CD8-positive, alpha-beta memory T cell (primary cell): Measurements from ENCODE around the gene CARD11. TPM values are rescaled to one million over a fixed set of nuclear protein-coding genes. Genes with fewer than 3 reads are reported as not detected.

ENCODE experiments used
- CTCF ChIA-PET: fragments of 350-600 bp; sonication (Branson Sonifier 250); formaldehyde crosslinking; loops from one replicate; lab custom pipeline; 2021; ENCODE audit warnings: antibody characterized with exemption; lab: Charles Lee
- POLR2A ChIA-PET: fragments of 350-600 bp; sonication (Branson Sonifier 250); formaldehyde crosslinking; loops from one replicate; lab custom pipeline; 2021; ENCODE audit warnings: antibody characterized with exemption; lab: Charles Lee
- DNase-seq, 5 donors: peaks; one replicate each; pipeline versions ENCODE4 v3.0.0 to v3.0.0-alpha.2; 2020 to 2022; ENCODE audit warnings: mixed read lengths in 1 of 5
- H3K27ac ChIP-seq: one replicate; pipeline ENCODE4 v1.7.0; 2013; ENCODE audit warnings: low read depth, mild to moderate bottlenecking, low read length, moderate library complexity
- H3K27me3 ChIP-seq: 2 replicates; pipeline ENCODE4 v1.7.0; 2013; ENCODE audit warnings: low read length, mild to moderate bottlenecking; ENCODE audit not compliant: insufficient read depth, poor library complexity, severe bottlenecking
- H3K36me3 ChIP-seq: 2 replicates; pipeline ENCODE4 v1.7.0; 2013; ENCODE audit warnings: mild to moderate bottlenecking, low read length, moderate library complexity; ENCODE audit not compliant: insufficient read depth
- H3K4me1 ChIP-seq: 2 replicates; pipeline ENCODE4 v1.7.0; 2013; ENCODE audit warnings: mild to moderate bottlenecking, low read length, moderate library complexity; ENCODE audit not compliant: insufficient read depth
- H3K4me3 ChIP-seq: 2 replicates; pipeline ENCODE4 v1.7.0; 2013; ENCODE audit warnings: mild to moderate bottlenecking, low read length
- H3K9me3 ChIP-seq: 2 replicates; pipeline ENCODE4 v1.7.0; 2013; ENCODE audit warnings: mild to moderate bottlenecking, low read length
- H3K27ac Mint-ChIP-seq, 8 donors: one replicate each; pipeline ENCODE4 v1.8.0; 2020 to 2021; ENCODE audit warnings: mixed read lengths in 8 of 8, mild to moderate bottlenecking in 6 of 8, inconsistent platforms in 3 of 8, moderate library complexity in 3 of 8
- H3K27me3 Mint-ChIP-seq, 2 donors: one replicate each; pipeline ENCODE4 v1.8.0; 2020 to 2021; ENCODE audit warnings: mixed read lengths in 2 of 2, mild to moderate bottlenecking in 1 of 2, moderate library complexity in 1 of 2
- H3K36me3 Mint-ChIP-seq, 3 donors: one replicate each; pipeline ENCODE4 v1.8.0; 2020 to 2021; ENCODE audit warnings: mixed read lengths in 3 of 3, inconsistent platforms in 1 of 3, mild to moderate bottlenecking in 1 of 3
- H3K4me1 Mint-ChIP-seq, 3 donors: one replicate each; pipeline ENCODE4 v1.8.0; 2020 to 2021; ENCODE audit warnings: mixed read lengths in 3 of 3, inconsistent platforms in 1 of 3, mild to moderate bottlenecking in 1 of 3
- H3K4me3 Mint-ChIP-seq, 7 donors: one replicate each; pipeline ENCODE4 v1.8.0; 2020 to 2021; ENCODE audit warnings: mixed read lengths in 7 of 7, mild to moderate bottlenecking in 6 of 7, moderate library complexity in 4 of 7, inconsistent platforms in 2 of 7
- H3K9me3 Mint-ChIP-seq, 5 donors: one replicate each; pipeline ENCODE4 v1.8.0; 2020 to 2022; ENCODE audit warnings: mixed read lengths in 5 of 5, mild to moderate bottlenecking in 3 of 5, moderate library complexity in 2 of 5, inconsistent platforms in 1 of 5
- polyA plus RNA-seq: library from polyadenylated mRNA; unstranded; fragments of 300-500 nt; fragmentation: Illumina TruSeq; gene quantifications from one replicate; pipeline ENCODE4 v1.2.3, GENCODE V29; 2021
- total RNA-seq, 2 experiments: library from RNA; stranded (reverse); gene quantifications; one replicate each; pipeline ENCODE4 v1.2.3, GENCODE V29; 2021

Gene CARD11
- total and polyA plus RNA-seq, 3 experiments from 2014 or later, result 40.9 to 72.1 (median 68.4) TPM

DNA sequence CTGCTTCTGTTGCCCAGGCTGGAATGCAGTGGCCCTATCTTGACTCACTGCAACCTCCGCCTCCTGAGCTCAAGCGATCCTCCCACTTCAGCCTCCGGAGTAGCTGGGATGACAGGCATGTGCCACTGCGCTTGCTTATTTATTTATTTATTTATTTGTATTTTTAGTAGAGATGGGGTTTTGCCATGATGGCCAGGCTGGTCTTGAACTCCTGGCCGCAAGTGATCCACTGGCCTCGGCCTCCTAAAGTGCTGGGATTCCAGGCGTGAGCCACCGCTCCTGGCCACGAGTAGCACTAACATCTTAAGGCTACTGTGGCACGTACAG, 70.9 kb downstream of the CARD11 start:
- H3K4me1 ChIP-seq, result peaks cover 10% of the 10 kb centered on the region
- H3K9me3 ChIP-seq, result no peaks in the 10 kb centered on the region
- H3K4me3 ChIP-seq, result no peak overlapping the region
- peaks cover 8 to 34% (median 10%) of the 10 kb centered on the region in 3 donors for H3K36me3 Mint-ChIP-seq
- H3K27ac Mint-ChIP-seq, result peak overlapping the region in 6 of 8 donors; percentile 7 to 88 (median 58)
- no peaks in the 10 kb centered on the region for H3K27me3 Mint-ChIP-seq
- peaks cover 33 to 49% (median 35%) of the 10 kb centered on the region in 3 donors for H3K4me1 Mint-ChIP-seq
- CTCF ChIA-PET, result no interaction called here
- DNase-seq, result no peak
- no peaks in the 10 kb centered on the region for H3K27me3 ChIP-seq
- H3K36me3 ChIP-seq, result peaks cover 4% of the 10 kb centered on the region
- H3K9me3 Mint-ChIP-seq, result no peaks in the 10 kb centered on the region
- POLR2A ChIA-PET, result interaction anchor here (0.6 kb wide), 1 partner anchor 14 kb away, joined by 4 read pairs; no protein-coding TSS in a partner anchor
- peak overlapping the region in 1 of 7 donors; percentile 69 for H3K4me3 Mint-ChIP-seq
- no peak overlapping the region for H3K27ac ChIP-seq

- ChIA-PET CTCF (no interaction called here), POLR2A (no interaction called here)
- peaks cover 12 to 38% (median 14%) of the 10 kb centered on the region in 3 donors for H3K36me3 Mint-ChIP-seq
- H3K4me3 Mint-ChIP-seq, result peak overlapping the region in 6 of 7 donors; percentile 38 to 69 (median 56)
- peak overlapping the region; percentile 55 to 93 (median 78) for H3K27ac Mint-ChIP-seq
- peaks cover 10% of the 10 kb centered on the region for H3K4me1 ChIP-seq
- peaks cover 31 to 43% (median 34%) of the 10 kb centered on the region in 3 donors for H3K4me1 Mint-ChIP-seq
- no peaks in the 10 kb centered on the region for H3K27me3 ChIP-seq
- no peak overlapping the region for H3K27ac ChIP-seq
- peaks cover 4% of the 10 kb centered on the region for H3K36me3 ChIP-seq
- peaks cover 0 to 4% (median 2%) of the 10 kb centered on the region in 5 donors for H3K9me3 Mint-ChIP-seq
- no peaks in the 10 kb centered on the region for H3K27me3 Mint-ChIP-seq
- H3K4me3 ChIP-seq, result no peak overlapping the region
- no peaks in the 10 kb centered on the region for H3K9me3 ChIP-seq
- DNase-seq, result no peak
Observed at GRCh38 chr7:2971914-2972834, 71.5 kb downstream of the CARD11 start.

GRCh38 chr7:2970861-2971260, 72.8 kb downstream of the CARD11 start:
- H3K27me3 ChIP-seq, result no peaks in the 10 kb centered on the region
- ChIA-PET CTCF (no interaction called here), POLR2A (no interaction called here)
- peaks cover 7% of the 10 kb centered on the region for H3K9me3 ChIP-seq
- Mint-ChIP-seq H3K9me3 (peaks cover 4 to 14% (median 12%) of the 10 kb centered on the region in 5 donors), H3K36me3 (peaks cover 18 to 46% (median 25%) of the 10 kb centered on the region in 3 donors), H3K27ac (no peak overlapping the region), H3K4me3 (no peak overlapping the region), H3K27me3 (no peaks in the 10 kb centered on the region), H3K4me1 (peaks cover 31 to 38% (median 33%) of the 10 kb centered on the region in 3 donors)
- no peak overlapping the region for H3K27ac ChIP-seq
- peaks cover 10% of the 10 kb centered on the region for H3K4me1 ChIP-seq
- H3K36me3 ChIP-seq, result peaks cover 6% of the 10 kb centered on the region
- no peak overlapping the region for H3K4me3 ChIP-seq
- DNase-seq, result no peak

GRCh38 chr7:2970307-2970664, 73.4 kb downstream of the CARD11 start:
- peaks cover 22 to 47% (median 31%) of the 10 kb centered on the region in 3 donors for H3K36me3 Mint-ChIP-seq
- H3K4me1 ChIP-seq, result peaks cover 10% of the 10 kb centered on the region
- H3K9me3 Mint-ChIP-seq, result peaks cover 4 to 18% (median 16%) of the 10 kb centered on the region in 5 donors
- no peak overlapping the region for H3K27ac Mint-ChIP-seq
- DNase-seq, result no peak
- H3K36me3 ChIP-seq, result peaks cover 10% of the 10 kb centered on the region
- H3K27me3 Mint-ChIP-seq, result no peaks in the 10 kb centered on the region
- no peak overlapping the region for H3K4me3 Mint-ChIP-seq
- no peak overlapping the region for H3K4me3 ChIP-seq
- H3K27me3 ChIP-seq, result no peaks in the 10 kb centered on the region
- POLR2A ChIA-PET, result no interaction called here
- CTCF ChIA-PET, result no interaction called here
- peaks cover 11% of the 10 kb centered on the region for H3K9me3 ChIP-seq
- H3K27ac ChIP-seq, result no peak overlapping the region
- H3K4me1 Mint-ChIP-seq, result peaks cover 29 to 35% (median 31%) of the 10 kb centered on the region in 3 donors

DNA sequence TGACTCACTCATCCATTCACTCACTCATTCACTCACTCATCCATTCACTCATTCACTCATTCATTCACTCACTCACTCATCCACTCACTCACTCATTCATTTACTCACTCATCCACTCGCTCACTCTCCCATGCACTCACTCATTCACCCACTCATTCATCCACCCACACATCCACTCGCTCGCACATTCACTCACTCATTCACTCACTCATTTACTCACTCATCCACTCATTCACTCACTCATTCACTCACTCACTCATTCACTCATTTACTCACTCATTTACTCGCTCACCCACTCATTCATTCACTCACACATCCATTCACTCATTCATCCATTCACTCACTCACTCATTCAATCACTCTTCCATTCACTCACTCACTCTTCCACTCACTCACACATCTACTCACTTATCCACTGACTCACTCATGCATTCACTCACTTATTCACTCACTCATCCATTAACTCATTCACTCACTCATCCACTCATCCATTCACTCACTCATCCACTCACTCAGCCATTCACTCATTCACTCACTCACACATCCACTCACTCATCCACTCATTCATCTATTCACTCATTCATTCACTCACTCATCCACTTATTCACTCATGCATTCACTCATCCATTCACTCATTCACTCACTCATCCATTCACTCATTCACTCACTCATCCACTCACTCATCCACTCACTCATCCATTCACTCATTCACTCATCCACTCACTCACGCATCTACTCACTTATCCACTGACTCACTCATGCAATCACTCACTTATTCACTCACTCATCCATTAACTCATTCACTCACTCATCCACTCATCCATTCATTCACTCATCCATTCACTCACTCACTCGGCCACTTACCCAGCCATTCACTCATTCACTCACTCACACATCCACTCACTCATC, 74.0 kb downstream of the CARD11 start:
- Histone ChIP-seq H3K27ac (no peak overlapping the region), H3K9me3 (peaks cover 11% of the 10 kb centered on the region), H3K4me3 (no peak overlapping the region), H3K36me3 (peaks cover 10% of the 10 kb centered on the region), H3K27me3 (no peaks in the 10 kb centered on the region), H3K4me1 (peaks cover 10% of the 10 kb centered on the region)
- Mint-ChIP-seq H3K27me3 (no peaks in the 10 kb centered on the region), H3K9me3 (peaks cover 4 to 20% (median 16%) of the 10 kb centered on the region in 5 donors), H3K27ac (no peak overlapping the region), H3K4me1 (peaks cover 31 to 37% (median 33%) of the 10 kb centered on the region in 3 donors), H3K36me3 (peaks cover 22 to 49% (median 33%) of the 10 kb centered on the region in 3 donors), H3K4me3 (no peak overlapping the region)
- DNase-seq, result no peak
- ChIA-PET CTCF (no interaction called here), POLR2A (no interaction called here)

- ChIA-PET CTCF (no interaction called here), POLR2A (no interaction called here)
- peaks cover 22 to 46% (median 33%) of the 10 kb centered on the region in 3 donors for H3K36me3 Mint-ChIP-seq
- Histone ChIP-seq H3K4me3 (no peak overlapping the region), H3K9me3 (peaks cover 11% of the 10 kb centered on the region), H3K4me1 (peaks cover 10% of the 10 kb centered on the region), H3K27me3 (no peaks in the 10 kb centered on the region), H3K27ac (no peak overlapping the region), H3K36me3 (peaks cover 7% of the 10 kb centered on the region)
- peak overlapping the region in 2 of 8 donors; percentile 32 to 79 for H3K27ac Mint-ChIP-seq
- peaks cover 32 to 41% (median 37%) of the 10 kb centered on the region in 3 donors for H3K4me1 Mint-ChIP-seq
- peaks cover 4 to 20% (median 16%) of the 10 kb centered on the region in 5 donors for H3K9me3 Mint-ChIP-seq
- H3K27me3 Mint-ChIP-seq, result no peaks in the 10 kb centered on the region
- H3K4me3 Mint-ChIP-seq, result no peak overlapping the region
- no peak for DNase-seq
Observed at GRCh38 chr7:2968616-2969397, 74.9 kb downstream of the CARD11 start.

DNA sequence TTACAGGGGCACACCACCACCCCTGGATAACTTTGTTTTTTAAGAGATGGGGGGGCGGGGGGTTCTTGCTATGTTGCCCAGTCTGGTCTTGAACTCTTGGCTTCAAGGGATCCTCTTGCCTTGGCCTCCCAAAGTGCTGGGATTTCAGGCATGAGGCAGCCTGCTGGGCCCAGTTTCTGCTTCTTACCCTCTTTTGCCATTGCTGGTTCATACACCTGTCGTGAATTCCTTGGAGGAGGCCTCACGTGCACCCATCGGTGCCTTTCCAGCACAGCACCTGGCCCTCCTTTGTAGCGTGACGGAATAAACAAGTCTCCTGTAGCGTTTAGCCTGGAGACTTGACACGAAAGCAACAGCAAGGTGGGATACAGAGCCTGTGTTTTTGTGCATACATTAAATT, 75.5 kb downstream of the CARD11 start:
- H3K27ac Mint-ChIP-seq, result peak overlapping the region in 4 of 8 donors; percentile 11 to 79 (median 26)
- H3K4me3 Mint-ChIP-seq, result no peak overlapping the region

More for the DNA sequence above, 75.5 kb downstream of the CARD11 start:
- ChIA-PET CTCF (no interaction called here), POLR2A (no interaction called here)
- Mint-ChIP-seq H3K36me3 (peaks cover 17 to 40% (median 30%) of the 10 kb centered on the region in 3 donors), H3K9me3 (peaks cover 4 to 20% (median 16%) of the 10 kb centered on the region in 5 donors), H3K4me1 (peaks cover 28 to 40% (median 37%) of the 10 kb centered on the region in 3 donors), H3K27me3 (no peaks in the 10 kb centered on the region)
- no peaks in the 10 kb centered on the region for H3K27me3 ChIP-seq
- peaks cover 7% of the 10 kb centered on the region for H3K36me3 ChIP-seq
- peaks cover 13% of the 10 kb centered on the region for H3K4me1 ChIP-seq
- DNase-seq, result no peak
- peaks cover 11% of the 10 kb centered on the region for H3K9me3 ChIP-seq
- H3K27ac ChIP-seq, result no peak overlapping the region
- no peak overlapping the region for H3K4me3 ChIP-seq
